PC-3 (cell line): Measurements from ENCODE around the gene TNPO1. TPM values are rescaled to one million over a fixed set of nuclear protein-coding genes. Genes with fewer than 3 reads are reported as not detected.

Source experiments
- ATAC-seq: fragments of 200-7000 bp; cut with Tn5 transposase; 2 replicates; pipeline ENCODE4 v1.9.1; 2020; ENCODE audit warnings: mild to moderate bottlenecking, moderate library complexity
- BruUV-seq: library from RNA; stranded (reverse); fragments of 400-500 nt; replicated peaks from 2 replicates; lab custom pipeline; 2021; lab: Mats Ljungman, UMichigan
- CTCF ChIA-PET: fragments of 300-600 bp; sonication (Branson Sonifier 250); formaldehyde crosslinking; loops from one replicate; lab custom pipeline; 2022; ENCODE audit warnings: antibody characterized with exemption; lab: Charles Lee
- POLR2A ChIA-PET: fragments of 300-600 bp; sonication (Branson Sonifier 250); formaldehyde crosslinking; loops from one replicate; lab custom pipeline; 2022; ENCODE audit warnings: antibody characterized with exemption; ENCODE audit not compliant: unreplicated experiment; lab: Charles Lee
- DNase-seq: peaks from one replicate; pipeline ENCODE4 v3.0.0-alpha.2; 2015
- H2AFZ ChIP-seq: fragments of 300-600 bp; sonication (generic); 2 replicates; pipeline ENCODE4 v1.6.0; 2016; ENCODE audit warnings: antibody characterized with exemption, low read length
- H3F3A ChIP-seq: fragments of 300-600 bp; sonication (generic); one replicate; pipeline ENCODE4 v1.6.0; 2017; ENCODE audit warnings: antibody characterized with exemption, low read length, control low read depth, mild to moderate bottlenecking; ENCODE audit not compliant: unreplicated experiment
- H3K27ac ChIP-seq: fragments of 300-600 bp; sonication (generic); 2 replicates; pipeline ENCODE4 v1.5.1; 2016; ENCODE audit warnings: mild to moderate bottlenecking, low read length
- H3K27me3 ChIP-seq: fragments of 300-600 bp; sonication (generic); 2 replicates; pipeline ENCODE4 v1.6.1; 2016; ENCODE audit warnings: low read length, mixed read lengths
- H3K36me3 ChIP-seq: fragments of 300-600 bp; sonication (generic); 2 replicates; pipeline ENCODE4 v1.6.1; 2016; ENCODE audit warnings: low read depth, mixed run types, low read length, mixed read lengths
- H3K4me1 ChIP-seq: fragments of 300-600 bp; sonication (generic); 2 replicates; pipeline ENCODE4 v1.5.1; 2016; ENCODE audit warnings: low read length; ENCODE audit not compliant: insufficient read depth
- H3K4me2 ChIP-seq: fragments of 300-600 bp; sonication (generic); 2 replicates; pipeline ENCODE4 v1.6.0; 2016; ENCODE audit warnings: low read length
- H3K4me3 ChIP-seq: fragments of 300-600 bp; sonication (generic); 2 replicates; pipeline ENCODE4 v1.5.1; 2016; ENCODE audit warnings: mild to moderate bottlenecking, low read length, mixed read lengths
- H3K79me2 ChIP-seq: fragments of 300-600 bp; sonication (generic); 2 replicates; pipeline ENCODE4 v1.6.1; 2017; ENCODE audit warnings: low read length, mixed read lengths
- H3K9ac ChIP-seq: fragments of 300-600 bp; sonication (generic); 2 replicates; pipeline ENCODE4 v1.6.0; 2016; ENCODE audit warnings: mild to moderate bottlenecking, low read length
- H3K9me2 ChIP-seq: fragments of 300-600 bp; sonication (generic); replicated peaks from 2 replicates; pipeline ENCODE4 v1.6.1; 2016; ENCODE audit warnings: mixed run types, low read length, mixed read lengths
- H3K9me3 ChIP-seq: fragments of 300-600 bp; sonication (generic); 2 replicates; pipeline ENCODE4 v1.6.1; 2016; ENCODE audit warnings: low read length, mixed read lengths
- H4K20me1 ChIP-seq: fragments of 300-600 bp; sonication (generic); 2 replicates; pipeline ENCODE4 v1.6.1; 2016; ENCODE audit warnings: low read length, mixed read lengths
- EZH2 ChIP-seq: fragments of 300-600 bp; sonication (generic); IDR thresholded peaks from one replicate; pipeline ENCODE4 v1.6.1; 2017; ENCODE audit warnings: antibody characterized with exemption, mild to moderate bottlenecking, low read length; ENCODE audit not compliant: unreplicated experiment
- EZH2phosphoT487 ChIP-seq: fragments of 300-600 bp; sonication (generic); IDR thresholded peaks from 2 replicates; pipeline ENCODE4 v1.6.1; 2018; ENCODE audit warnings: mild to moderate bottlenecking, antibody characterized with exemption, low read length, borderline replicate concordance
- intact Hi-C: fragments of 100-400 bp; cut with micrococcal nuclease; formaldehyde crosslinking; loops from 2 replicates; pipeline ENCODE4 v1.9.0; 2023
- total RNA-seq: library from RNA; depleted of rRNA; stranded (reverse); fragments of >200 nt; gene quantifications from 2 replicates; pipeline ENCODE4 v1.2.3, GENCODE V29; 2014
- TF ChIP-seq, protein P1 (sequence below): fragments of 300-600 bp; sonication (generic); conservative IDR thresholded peaks from 2 replicates; pipeline ENCODE4 v1.5.1; 2017; ENCODE audit warnings: antibody characterized with exemption, low read depth, mild to moderate bottlenecking, low read length

The TNPO1 gene
- total RNA-seq, 1 experiment from 2014 or later: 187 TPM

DNA sequence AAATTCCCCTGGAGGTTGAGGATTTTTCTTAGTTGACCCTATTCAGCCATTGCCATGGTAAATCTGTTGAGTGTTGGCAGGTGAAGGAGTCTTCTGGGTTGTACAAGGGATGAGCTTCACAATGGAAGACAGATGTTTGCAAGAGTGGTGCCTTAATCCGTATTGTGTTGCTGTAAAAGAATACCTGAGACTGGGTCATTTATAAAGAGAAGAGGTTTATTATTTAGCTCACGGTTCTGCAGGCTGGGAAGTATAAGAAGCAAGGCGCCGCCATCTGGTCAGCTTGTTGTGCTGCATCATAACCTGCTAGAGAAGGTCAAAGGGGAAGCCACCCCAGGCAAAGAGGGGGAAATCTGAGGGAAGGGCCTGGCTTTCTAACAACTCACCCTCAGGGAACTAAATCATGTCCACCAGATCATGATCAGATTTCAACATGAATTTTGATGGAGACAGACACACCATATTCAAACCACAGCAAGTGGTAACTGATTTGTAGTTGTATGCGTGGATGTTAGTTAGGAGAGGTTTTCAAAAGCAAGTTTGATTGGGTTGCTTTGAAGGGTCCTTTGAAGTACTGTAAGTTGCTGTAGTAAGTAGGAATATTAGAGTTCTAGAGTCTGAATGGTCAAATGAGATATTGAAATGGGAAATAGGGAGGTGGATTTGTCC lies 2.5 kb downstream of the TNPO1 start:
- H3K9ac ChIP-seq: peak overlapping the region; percentile 95; the same call in 1 of the 2 replicates
- ATAC-seq (no peak), DNase-seq (peak; percentile 61)
- H3K4me2 ChIP-seq: peak overlapping the region; percentile 87
- H3K4me1 ChIP-seq: peaks cover 33% of the 10 kb centered on the region
- peak overlapping the region; percentile 86 for H3K4me3 ChIP-seq
- no peaks in the 10 kb centered on the region for H3K27me3 ChIP-seq
- H2AFZ ChIP-seq: no peak overlapping the region
- intact Hi-C loops: loop anchor here (1.0 to 10.0 kb wide), 5 partner anchors 144 to 452 kb away; no protein-coding TSS in a partner anchor
- H3K27ac ChIP-seq: no peak overlapping the region
- no peaks in the 10 kb centered on the region for H3F3A ChIP-seq
- TF ChIP-seq, protein P1, sequence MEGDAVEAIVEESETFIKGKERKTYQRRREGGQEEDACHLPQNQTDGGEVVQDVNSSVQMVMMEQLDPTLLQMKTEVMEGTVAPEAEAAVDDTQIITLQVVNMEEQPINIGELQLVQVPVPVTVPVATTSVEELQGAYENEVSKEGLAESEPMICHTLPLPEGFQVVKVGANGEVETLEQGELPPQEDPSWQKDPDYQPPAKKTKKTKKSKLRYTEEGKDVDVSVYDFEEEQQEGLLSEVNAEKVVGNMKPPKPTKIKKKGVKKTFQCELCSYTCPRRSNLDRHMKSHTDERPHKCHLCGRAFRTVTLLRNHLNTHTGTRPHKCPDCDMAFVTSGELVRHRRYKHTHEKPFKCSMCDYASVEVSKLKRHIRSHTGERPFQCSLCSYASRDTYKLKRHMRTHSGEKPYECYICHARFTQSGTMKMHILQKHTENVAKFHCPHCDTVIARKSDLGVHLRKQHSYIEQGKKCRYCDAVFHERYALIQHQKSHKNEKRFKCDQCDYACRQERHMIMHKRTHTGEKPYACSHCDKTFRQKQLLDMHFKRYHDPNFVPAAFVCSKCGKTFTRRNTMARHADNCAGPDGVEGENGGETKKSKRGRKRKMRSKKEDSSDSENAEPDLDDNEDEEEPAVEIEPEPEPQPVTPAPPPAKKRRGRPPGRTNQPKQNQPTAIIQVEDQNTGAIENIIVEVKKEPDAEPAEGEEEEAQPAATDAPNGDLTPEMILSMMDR: peak; percentile 84
- no peak for TF ChIP-seq EZH2
- H4K20me1 ChIP-seq: no peaks in the 10 kb centered on the region
- peaks cover 75% of the 10 kb centered on the region for H3K79me2 ChIP-seq
- H3K9me3 ChIP-seq: no peaks in the 10 kb centered on the region
- H3K9me2 ChIP-seq: no peaks in the 10 kb centered on the region
- CTCF ChIA-PET: interaction anchor here (1.0 to 1.3 kb wide), 2 partner anchors 208 to 463 kb away, joined by 3 to 14 read pairs; no protein-coding TSS in a partner anchor
- POLR2A ChIA-PET: no interaction called here
- H3K36me3 ChIP-seq: no peaks in the 10 kb centered on the region; the same call in 1 of the 2 replicates
- BruUV-seq: no TSS peak

DNA sequence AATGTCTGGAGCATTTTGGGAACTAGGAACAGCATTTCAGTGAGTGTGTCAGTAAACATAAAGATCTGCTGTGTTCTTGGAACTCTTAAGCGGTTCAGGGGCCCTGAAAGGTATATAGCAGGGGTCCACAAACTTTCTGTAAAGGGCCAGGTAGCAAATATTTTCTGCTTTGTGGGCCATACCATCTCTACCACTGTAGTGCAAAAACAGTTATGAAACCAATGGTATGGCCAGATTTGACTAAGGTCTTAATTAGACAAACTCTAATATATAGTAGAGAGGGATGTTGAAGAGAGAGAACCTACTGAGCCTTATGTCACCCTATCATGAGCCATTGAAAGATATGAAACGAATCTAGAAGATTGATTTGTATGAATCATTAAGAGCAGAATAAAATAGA lies 5.3 kb downstream of the TNPO1 start:
- Histone ChIP-seq H3K9ac (no peak overlapping the region), H3K79me2 (peaks cover 99% of the 10 kb centered on the region), H3K36me3 (no peaks in the 10 kb centered on the region; the same call in 1 of the 2 replicates), H3K27ac (no peak overlapping the region; the same call in 1 of the 2 replicates), H2AFZ (no peak overlapping the region), H3K4me2 (peak overlapping the region; percentile 37; the same call in 1 of the 2 replicates), H3F3A (no peaks in the 10 kb centered on the region), H3K4me1 (peaks cover 24% of the 10 kb centered on the region), H3K9me3 (no peaks in the 10 kb centered on the region), H3K9me2 (no peaks in the 10 kb centered on the region), H3K4me3 (no peak overlapping the region), H4K20me1 (no peaks in the 10 kb centered on the region), H3K27me3 (no peaks in the 10 kb centered on the region)
- no peak for TF ChIP-seq EZH2
- TF ChIP-seq, protein P1: no peak
- POLR2A ChIA-PET: no interaction called here
- ATAC-seq: no peak
- intact Hi-C loops: no loop called here
- no TSS peak for BruUV-seq
- DNase-seq: no peak
- CTCF ChIA-PET: no interaction called here

DNA sequence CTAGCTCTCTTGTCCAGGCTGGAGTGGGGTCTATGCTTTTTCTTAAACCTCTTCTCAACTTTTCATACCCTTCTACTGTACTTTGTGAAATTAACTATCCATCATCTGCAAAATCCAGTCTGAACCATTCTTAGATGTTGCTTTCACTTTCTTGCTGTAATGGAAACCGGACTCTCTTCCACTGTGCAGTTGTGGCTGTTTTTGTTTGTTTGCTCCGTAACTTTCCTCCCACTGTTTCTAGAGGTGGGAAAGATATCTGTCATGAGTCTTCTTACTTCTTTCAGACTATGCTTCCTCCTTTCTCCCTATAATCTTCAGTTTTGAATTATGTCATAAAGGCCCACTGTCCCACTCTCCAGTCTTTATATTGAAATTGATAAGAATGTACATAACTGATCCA lies 6.5 kb downstream of the TNPO1 start:
- Histone ChIP-seq H2AFZ (no peak overlapping the region), H3K4me1 (peaks cover 24% of the 10 kb centered on the region), H3K27me3 (no peaks in the 10 kb centered on the region), H3K9me2 (no peaks in the 10 kb centered on the region), H3K27ac (no peak overlapping the region), H3K9me3 (no peaks in the 10 kb centered on the region), H3K79me2 (peaks cover 98% of the 10 kb centered on the region), H4K20me1 (no peaks in the 10 kb centered on the region), H3K9ac (no peak overlapping the region), H3K36me3 (no peaks in the 10 kb centered on the region; the same call in 1 of the 2 replicates), H3K4me2 (no peak overlapping the region), H3F3A (no peaks in the 10 kb centered on the region), H3K4me3 (no peak overlapping the region)
- TF ChIP-seq EZH2 (no peak), EZH2phosphoT487 (no peak)
- TF ChIP-seq, protein P1: no peak
- DNase-seq (no peak), ATAC-seq (no peak)
- BruUV-seq: no TSS peak
- CTCF ChIA-PET: no interaction called here
- POLR2A ChIA-PET: no interaction called here
- intact Hi-C loops: no loop called here
